ENCODE data around the gene SUCO.
A peak's percentile ranks its signal among the peaks of the same experiment; 100 is the strongest.
"Not testable (repeated sequence)": the region's sequence is repeated elsewhere in the genome, so short reads cannot be mapped to it uniquely, and the experiment has no call there.

The SUCO gene

GRCh38 chr1:172620603-172621002 is 87.7 kb downstream of the SUCO start:
- not testable (repeated sequence) for DNase-seq

DNA sequence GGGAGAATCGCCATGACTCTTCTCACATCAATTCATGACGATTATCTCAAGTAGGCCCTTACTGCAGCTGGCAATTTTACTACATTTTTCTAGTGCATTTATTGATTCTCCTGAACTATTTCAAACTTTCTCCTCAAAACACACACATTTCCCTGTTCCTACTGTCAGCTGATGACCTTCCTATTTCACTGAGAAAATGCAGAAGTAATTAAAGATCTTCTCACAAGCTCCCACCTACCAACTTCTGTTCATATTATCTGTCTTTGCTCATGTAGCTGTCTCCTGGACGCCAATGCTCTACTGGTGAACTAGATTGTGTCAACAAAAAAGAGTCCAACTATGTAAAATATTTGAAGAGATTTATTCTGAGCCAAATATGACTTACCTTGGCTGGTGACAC is 89.6 kb downstream of the SUCO start:
- no peak for DNase-seq

- no peak for DNase-seq
Observed at GRCh38 chr1:172623748-172624147, 90.8 kb downstream of the SUCO start.

DNA sequence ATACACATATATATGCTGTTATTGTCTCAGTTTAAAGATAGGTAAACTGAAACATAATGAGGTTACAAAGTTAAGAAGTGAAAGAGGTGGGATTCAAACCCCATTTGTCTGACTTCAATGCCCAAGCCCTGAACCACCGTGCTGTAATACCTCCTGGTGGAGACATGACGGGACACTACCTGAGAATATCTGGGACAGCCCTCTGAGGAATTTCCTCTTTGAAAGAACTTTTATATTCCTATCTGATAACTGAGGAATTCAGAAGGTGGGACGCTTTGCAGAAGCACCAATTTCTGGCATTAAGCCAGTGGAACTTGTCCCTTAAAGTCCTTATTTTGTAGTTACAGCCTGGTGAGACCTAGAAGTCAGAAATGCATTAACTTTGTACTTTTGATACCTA is 93.9 kb downstream of the SUCO start:
- no peak for DNase-seq

- no peak for DNase-seq
Observed at GRCh38 chr1:172627702-172628101, 94.8 kb downstream of the SUCO start.

DNA sequence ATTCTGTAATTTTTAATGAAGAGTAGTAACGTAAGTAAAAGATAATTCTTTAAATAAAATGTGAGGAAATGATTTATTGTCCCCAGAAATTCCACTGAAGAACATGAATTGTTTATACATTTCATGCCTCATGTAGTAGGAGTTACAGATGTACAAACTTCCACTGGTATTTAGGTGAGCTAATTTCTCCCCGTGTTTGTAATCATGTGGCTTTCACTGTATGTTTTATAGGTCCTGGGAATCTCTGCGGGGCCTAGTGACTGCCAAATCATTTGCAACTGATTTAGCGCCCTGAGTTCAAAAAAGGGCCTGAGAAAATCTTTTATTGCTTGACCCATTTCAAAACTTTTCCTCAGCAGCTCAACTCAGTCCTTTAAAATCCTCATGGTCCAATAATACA is 95.5 kb downstream of the SUCO start:
- no peak for DNase-seq

- DNase-seq, result no peak
Observed at GRCh38 chr1:172629170-172629569, 96.2 kb downstream of the SUCO start.

DNA sequence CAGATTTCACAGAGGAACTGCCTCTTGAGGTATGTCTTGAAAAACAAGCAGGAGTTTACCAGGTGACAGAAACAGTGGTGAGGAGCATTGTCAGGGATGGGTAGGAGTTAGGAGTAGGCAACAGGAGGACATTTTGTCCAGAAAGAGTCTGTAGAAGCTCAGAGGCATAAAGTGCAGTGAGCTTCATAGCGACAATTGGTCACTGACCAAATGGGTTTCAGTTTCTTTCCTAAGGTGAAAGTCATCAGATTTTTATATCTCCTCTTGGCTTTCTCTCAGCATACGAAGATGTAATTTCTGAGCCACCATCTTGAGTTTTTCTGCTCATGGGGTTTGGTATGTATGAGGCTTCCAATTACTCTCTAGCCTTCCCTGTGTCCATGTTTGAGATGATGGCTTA is 96.7 kb downstream of the SUCO start:
- DNase-seq, result no peak

DNA sequence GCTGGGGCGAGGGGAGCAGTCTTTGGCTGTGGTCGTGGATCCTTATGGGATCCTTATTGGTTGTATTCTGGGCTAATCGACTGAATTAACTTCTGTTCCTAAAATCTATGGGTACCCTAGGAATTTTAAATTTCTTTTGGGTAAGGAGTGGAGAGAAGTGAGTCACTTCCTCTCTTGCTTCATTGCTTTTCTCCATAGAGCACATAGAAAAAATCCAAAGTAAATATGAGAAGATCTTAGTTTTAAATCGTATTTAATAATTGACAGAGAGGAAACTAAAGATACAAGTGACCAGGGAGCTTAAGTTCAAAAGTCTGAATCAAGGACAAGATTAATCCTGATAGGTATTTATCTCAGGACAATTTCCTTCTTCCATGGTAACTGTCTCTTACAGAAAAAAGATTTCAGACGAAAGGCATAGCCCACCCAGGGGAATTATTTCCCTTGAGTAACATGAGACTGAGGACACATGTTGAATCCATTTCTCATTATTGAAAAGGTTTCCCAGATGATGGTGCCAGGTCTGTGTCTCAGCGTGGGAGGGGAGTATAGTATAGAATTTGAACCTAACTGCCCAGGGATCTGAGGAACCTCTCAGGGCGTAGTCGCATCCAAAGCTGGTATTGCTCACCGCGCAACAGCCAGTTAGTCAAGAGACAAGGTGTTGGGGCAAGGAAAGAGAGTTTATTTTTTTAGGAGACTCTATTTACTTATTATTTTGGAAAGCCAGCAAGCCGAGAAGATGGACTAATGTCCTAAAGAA is 97.3 kb downstream of the SUCO start:
- no peak for DNase-seq

DNA sequence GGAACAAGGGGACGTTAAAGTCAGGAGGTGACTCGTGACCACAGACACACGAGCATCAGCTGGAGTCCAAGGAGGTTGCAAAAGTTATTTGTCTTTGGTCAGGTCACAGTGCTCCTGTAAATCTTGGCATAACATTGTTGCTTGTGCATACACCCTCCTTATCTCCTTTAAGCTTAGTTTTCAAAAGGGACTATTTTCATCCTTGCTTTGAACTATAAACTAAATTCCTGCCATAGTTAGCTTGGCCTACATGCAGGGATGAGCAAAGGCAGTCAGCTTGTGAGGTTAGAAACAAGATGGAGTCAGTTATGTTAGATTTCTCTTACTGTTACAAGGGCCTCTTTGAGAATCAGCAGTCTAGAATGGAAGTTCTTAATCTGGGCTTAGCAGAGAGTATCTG is 97.9 kb downstream of the SUCO start:
- DNase-seq, result no peak

DNA sequence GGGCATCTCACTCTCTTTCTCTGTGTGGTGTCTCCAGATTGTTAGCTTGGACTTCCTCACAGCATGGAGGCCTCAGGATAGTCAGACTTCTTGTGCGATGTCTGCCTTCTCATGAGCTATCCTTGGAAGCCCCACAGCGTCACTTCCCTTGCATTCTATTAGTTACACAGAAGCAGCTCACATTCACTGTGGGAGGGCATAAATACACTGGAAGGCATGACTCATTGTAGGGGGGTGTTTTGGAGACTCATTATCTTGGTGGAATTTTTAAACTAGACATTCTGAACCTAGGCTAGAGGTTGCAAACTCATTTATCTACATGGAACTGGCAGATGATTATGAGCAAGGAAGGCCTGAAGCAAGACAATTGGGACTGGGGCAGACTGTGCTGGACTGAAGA is 104.6 kb downstream of the SUCO start:
- DNase-seq, result peak; percentile 29

- peak; percentile 43 for DNase-seq
Observed at GRCh38 chr1:172638249-172638648, 105.3 kb downstream of the SUCO start.

DNA sequence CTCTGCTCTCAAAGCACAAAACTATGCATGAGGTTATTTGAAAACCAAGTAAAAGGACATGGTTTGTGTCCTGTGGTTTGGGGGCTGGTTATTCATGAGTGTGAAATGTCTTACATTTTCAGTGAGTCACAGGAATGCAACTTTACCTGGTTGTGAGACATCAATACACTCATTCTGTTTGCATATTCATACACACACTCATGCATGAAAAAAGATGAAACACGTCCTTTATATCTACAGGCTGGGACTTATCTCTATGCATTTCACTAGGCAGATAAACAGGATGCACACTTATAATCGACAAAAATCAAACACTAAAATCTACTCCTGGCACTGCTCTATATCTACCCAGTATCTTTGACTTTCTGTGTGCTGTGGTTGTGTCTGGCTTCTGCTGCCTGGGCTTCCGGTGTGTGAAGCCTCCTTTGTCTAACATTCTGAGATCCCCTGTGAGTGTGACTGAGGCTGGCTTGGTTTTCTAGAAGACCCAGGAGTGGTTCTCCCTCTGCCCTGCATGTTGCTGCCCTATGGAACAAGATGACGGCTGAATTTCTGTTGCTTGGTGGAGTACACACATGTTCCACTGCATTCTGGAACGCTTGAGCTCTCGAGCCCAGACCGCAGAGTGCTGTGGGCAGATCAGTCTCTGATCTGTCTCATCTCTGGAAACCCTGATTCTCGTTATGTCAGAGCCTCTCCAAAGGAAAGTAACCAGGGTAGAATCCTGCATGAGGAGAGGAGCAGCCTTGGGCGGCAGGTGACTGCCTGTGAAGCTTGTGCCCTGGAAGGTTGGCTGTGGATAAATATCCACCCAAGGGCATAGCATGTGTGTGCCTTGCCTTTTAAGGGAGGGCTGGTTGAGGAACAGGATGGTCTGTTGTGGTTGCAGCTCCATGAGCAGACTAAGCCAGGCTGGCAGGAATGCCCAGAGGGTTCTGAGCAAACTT is 106.2 kb downstream of the SUCO start:
- peak; percentile 97 for DNase-seq

DNA sequence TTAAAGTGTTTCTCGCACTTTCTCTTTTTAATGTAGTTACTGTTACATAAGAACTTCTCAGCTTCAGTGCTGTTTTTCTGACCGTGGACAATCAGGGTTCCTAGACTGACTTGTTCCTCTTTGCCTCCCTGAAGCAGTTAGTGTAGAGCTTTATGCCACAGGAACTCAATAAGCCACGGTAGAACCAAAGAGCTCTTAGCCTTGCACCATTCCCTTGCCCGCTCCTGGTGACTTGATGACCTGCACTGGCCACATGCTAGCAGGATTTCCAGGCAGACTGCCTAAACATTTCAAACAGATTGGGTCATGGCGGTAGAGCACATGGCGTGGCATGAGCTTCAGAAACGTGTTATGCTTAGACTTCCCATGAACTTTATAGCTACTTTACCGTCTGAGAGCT is 107.2 kb downstream of the SUCO start:
- no peak for DNase-seq

GRCh38 chr1:172641492-172641891 is 108.5 kb downstream of the SUCO start:
- DNase-seq, result no peak

DNA sequence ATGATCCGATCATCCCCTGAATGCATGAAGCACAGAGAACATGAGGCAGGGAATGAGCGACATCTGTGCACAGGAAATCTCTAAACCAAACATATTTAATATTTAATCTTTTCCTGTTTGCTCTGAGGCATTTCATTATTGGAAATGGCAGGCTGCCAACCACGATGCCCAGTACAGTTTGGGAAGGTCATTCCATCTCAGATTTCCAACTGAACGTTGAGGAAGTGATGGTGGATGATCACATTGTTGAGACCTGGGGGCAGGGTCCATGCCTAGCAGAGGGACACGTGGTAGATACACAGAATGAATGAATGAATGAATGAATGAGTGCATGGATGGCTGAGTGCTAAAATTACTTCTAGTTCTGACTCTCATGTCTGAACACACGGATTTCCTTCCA is 110.0 kb downstream of the SUCO start:
- no peak for DNase-seq

DNA sequence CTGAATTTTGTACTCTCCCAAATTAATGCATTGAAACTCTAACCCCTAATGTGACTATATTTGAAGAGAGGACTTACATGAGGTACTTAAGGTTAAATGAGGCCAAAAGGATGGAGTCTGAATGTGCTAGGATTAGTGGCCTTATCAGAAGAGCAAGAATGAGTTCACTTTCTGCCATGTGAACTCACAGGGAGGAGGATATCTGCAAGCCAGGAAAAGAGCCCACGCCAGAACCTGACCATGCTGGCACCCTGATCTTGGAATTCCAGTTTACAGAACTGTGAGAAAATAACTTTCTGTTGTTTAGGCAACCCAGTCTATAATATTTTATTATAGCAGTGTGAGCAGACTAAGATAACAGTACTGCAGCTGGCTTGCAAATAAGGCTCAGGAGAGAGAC is 113.7 kb downstream of the SUCO start:
- DNase-seq, result no peak

DNA sequence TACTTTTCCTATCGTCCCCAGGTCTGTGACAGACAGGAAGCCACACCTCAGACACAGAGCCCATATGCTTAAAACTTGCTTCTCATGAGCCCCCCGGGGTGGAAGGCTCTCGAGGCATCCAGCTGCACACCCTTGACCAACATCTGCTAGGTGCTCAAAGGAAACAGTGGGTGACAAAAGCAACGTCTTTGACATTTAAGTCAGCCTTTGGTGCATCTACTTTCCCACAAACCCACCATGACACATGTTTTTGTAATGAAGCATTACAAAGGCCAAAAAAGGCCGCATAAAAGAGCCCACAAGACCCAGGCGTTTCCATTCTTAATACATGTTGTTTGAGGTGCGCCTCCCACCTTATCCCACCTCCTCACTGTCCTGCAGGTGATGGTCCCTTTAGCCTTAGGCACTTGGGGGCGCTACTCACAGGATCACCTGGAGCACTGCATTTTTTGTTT is 114.2 kb downstream of the SUCO start:
- DNase-seq, result peak; percentile 50

GRCh38 chr1:172647987-172648386 is 115.0 kb downstream of the SUCO start:
- DNase-seq, result no peak

GRCh38 chr1:172650474-172651193 is 117.7 kb downstream of the SUCO start:
- DNase-seq, result no peak

DNA sequence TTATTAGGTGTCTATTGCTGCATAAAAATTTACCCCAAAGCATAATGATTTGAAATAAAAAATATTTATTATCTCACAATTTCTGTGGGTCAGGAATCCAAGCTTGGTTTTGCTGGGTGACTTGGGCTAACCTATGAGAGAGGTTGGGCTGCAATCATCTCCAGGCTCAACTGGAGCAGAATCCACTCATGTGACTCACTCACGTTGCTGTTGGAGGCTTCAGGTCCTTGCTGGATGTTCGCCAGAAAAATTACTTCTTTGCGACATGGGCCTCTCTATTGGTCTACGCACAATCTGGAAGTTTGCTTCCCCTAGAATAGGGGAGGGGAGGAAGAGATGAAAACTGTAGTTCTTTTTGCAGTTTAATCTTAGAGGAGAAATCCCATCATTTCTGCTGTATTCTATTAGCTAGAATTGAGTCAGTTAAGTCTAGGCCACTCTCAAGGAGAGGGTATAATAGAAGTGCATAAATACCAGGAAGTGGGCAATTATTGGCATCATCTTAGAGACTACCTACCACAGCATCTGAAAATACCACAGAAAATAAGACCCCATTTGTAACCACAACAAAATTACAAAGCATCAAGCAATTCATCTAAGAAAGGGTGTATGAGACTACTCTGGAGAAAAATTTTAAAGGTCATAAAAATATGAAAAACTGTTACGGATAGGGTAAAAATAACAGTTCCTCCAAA is 120.2 kb downstream of the SUCO start:
- DNase-seq, result no peak

GRCh38 chr1:172654535-172654934 is 121.6 kb downstream of the SUCO start:
- DNase-seq, result peak; percentile 79

DNA sequence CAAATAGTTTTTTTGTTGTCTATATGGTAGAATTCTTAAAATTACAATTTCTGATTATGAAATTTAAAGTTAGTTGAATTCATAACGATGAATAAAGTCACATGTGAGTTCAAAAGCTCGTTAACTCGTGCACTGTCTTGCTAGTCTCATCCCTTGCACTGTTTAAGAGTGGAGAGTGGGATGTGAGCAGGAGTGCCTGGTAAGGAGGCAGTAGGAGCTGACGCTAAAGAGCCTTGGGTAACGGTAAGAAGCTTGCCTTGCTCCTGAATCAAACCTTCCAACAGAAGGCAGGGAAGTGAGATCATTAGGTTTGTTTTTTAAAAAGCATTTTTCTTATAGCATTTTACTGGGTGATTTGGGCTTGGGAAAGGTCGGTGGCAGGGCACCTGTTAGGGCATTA is 123.6 kb downstream of the SUCO start:
- DNase-seq, result no peak
